NCI-H2081 (cell line): ENCODE results near the gene SNPH.
A peak's percentile ranks its signal among the peaks of the same experiment; 100 is the strongest.
"Not testable (repeated sequence)": the region's sequence is repeated elsewhere in the genome, so short reads cannot be mapped to it uniquely, and the experiment has no call there.

Experiments
- DNase-seq, 2 experiments: peaks; one replicate each; lab custom pipeline; 2025; lab: John Stamatoyannopoulos, UW

SNPH gene, protein sequence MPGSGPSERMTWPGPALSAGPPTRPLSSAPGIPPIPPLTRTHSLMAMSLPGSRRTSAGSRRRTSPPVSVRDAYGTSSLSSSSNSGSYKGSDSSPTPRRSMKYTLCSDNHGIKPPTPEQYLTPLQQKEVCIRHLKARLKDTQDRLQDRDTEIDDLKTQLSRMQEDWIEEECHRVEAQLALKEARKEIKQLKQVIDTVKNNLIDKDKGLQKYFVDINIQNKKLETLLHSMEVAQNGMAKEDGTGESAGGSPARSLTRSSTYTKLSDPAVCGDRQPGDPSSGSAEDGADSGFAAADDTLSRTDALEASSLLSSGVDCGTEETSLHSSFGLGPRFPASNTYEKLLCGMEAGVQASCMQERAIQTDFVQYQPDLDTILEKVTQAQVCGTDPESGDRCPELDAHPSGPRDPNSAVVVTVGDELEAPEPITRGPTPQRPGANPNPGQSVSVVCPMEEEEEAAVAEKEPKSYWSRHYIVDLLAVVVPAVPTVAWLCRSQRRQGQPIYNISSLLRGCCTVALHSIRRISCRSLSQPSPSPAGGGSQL

GRCh38 chr20:1266167-1266973 is at the start of gene SNPH:
Gene SNPH, plus strand, starts transcription at chr20:1266294. Its CDS starts 29,946 bp downstream, at chr20:1296240.
- DNase-seq = peak; percentile 21 to 35

DNA sequence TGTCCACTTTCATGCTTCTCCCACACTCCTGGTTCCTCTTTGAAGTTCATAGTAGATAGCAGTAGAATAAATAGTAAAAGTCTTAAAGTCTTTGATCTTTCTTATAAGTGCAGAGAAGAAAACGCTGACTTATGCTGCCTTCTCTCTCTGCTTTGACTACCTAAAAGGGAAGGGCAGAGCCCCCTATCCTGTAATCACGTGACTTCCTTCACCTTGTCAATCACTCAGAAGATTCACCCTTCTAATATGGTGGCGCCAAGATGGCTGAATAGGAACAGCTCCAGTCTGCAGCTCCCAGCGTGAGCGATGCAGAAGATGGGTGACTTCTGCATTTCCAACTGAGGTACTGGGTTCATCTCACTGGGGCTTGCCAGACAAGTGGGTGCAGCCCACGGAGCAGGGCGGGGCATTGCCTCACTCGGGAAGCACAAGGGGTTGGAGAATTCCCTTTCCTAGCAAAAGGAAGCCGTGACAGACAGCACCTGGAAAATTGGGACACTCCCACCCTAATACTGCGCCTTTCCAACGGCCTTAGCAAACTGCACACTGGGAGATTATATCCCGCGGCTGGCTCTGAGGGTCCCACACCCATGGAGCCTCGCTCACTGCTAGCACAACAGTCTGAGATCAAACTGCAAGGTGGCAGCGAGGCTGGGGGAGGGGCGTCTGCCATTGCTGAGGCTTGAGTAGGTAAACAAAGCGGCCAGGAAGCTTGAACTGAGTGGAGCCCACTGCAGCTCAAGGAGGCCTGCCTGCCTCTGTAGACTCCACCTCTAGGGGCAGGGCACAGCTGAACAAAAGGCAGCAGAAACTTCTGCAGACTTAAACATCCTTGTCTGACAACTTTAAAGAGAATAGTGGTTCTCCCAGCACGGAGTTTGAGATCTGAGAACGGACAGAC is 49.3 kb upstream of the SNPH start:
- not testable (repeated sequence) for DNase-seq

DNA sequence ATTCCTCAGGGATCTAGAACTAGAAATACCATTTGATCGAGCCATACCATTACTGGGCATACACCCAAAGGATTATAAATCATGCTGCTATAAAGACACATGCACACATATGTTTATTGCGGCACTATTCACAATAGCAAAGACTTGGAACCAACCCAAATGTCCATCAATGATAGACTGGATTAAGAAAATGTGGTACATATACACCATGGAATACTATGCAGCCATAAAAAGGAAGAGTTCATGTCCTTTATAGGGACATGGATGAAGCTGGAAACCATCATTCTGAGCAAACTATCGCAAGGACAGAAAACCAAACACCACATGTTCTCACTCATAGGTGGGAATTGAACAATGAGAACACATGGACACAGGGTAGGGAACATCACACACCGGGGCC is 43.3 kb upstream of the SNPH start:
- DNase-seq = not testable (repeated sequence)

GRCh38 chr20:1224205-1224890 is 41.7 kb upstream of the SNPH start:
- no peak for DNase-seq

DNA sequence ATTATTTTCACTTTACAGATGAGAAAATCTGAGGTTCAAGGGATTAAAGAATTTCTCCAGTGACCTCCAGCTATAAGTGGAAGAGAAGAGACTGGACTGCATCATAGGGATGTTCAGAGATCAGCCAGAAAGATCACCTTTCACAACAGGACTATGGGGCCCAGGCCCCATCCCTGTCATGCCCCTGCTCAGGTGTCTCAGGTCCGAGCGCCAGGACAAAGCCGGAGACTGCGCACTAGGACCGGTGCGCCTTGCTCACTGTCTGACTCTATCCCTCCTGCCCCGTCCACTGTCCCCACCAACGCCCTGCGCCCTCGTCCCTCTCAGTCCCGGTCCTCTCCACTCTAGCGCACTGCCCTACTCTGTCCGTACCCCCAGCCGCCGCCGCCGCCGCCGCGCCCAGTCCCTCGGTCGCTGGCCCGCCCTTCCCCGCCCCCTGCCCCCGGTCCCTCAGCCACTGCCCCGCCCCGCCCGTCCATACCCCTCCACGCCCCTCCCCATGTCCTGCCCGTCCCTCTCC is 40.8 kb upstream of the SNPH start:
- peak in 1 of 2 experiments; percentile 36 for DNase-seq

DNA sequence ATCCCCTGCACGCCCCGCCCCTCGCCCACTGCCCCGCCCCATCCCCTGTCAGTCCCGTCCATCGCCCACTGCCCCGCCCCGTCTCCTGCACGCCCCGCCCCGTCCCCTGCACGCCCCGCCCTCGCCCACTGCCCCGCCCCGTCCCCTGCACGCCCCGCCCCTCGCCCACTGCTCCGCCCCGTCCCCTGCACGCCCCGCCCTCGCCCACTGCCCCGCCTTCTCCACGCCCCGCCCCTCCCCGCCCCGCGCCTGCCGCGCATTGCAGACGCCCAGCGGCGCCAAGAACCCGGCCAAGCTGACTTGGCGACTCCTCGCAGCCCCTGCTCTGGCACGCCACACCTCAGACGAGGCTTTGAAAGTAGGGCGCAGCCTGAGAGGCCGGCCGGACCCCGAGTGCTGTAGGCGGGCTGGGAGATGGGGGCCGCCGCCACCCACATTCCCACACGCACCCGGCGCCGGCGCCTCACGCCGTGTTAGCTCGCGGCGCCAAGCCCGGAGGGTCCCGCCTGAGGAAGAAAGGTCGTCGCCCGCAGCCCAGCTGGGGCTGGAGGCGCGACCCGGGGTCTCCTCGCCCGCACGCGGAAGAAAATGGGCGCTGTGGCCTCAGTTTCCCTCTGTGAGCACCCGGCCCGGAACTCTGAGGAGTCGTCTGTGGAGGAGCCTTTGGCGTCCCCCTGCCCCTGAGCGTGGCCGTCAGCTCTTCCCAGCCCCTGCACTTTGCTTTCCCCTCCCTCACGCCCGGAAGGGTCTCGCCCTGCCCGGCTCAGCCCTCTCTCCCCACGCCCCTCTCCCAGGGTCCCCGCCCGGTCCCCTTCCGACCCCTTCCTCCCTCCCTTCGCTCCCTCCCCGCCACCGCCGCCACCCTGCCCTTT is 40.1 kb upstream of the SNPH start, which contains the start of gene RAD21L1:
Gene RAD21L1 (plus strand): TSS at position 262 of the 872 bp plus-strand sequence. CDS start 2,410 bp downstream, outside the sequence.
- DNase-seq = peak in 1 of 2 experiments; percentile 71

DNA sequence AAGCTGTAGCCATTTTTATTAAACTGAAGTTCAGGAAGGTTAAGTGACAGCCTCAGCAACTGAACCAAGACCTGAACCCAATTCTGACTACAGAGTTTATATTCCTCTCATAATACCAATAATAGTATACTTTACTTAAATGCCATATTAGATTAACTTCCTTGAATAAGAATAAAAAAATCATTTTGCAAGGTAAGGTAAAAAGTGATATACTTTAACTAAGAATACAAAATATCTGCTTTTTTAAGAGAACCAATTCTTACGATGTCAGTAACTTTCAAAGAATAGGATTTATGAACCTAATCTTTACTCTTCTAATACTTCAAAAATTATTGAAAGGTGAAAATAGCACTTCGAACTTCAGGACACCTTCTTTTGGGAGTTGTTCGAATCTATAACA is 36.6 kb upstream of the SNPH start:
- no peak for DNase-seq

GRCh38 chr20:1232286-1233111 is 33.6 kb upstream of the SNPH start:
- no peak for DNase-seq

GRCh38 chr20:1240549-1240948 is 25.5 kb upstream of the SNPH start:
- DNase-seq = no peak

GRCh38 chr20:1241456-1241855 is 24.6 kb upstream of the SNPH start:
- DNase-seq = no peak

DNA sequence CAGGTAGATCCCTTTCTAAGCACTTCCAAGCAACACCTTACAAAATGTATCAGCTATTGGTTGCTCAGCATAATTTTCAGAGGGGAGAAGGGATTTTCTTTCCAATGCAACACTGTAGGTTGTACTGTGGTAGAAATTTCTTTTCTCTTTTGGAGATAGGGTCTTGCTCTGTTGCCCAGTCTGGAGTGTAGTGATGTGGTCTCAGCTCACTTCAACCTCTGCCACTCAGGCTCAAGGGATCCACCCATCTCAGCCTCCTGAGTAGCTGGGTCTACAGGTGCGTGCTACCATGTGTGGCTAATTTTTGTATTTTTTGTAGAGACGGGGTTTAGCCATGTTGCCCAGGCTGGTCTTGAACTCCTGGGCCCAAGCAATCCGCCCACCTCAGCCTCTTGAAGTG is 24.0 kb upstream of the SNPH start:
- no peak for DNase-seq

DNA sequence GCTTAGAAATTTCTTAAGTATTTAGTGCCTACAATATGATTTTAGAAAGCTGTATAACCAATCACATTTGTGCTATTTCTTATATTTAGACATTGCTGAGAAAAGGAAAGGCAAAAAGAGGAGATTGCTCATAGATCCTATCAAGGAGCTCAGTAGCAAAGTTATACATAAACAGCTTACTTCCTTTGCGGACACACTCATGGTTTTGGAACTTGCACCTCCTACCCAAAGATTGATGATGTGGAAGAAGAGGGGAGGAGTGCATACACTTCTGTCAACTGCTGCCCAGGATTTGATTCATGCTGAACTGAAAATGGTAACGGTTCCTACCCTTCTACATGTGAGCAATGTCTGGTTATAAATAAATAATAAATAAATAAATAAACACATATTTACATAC is 23.6 kb upstream of the SNPH start:
- no peak for DNase-seq

GRCh38 chr20:1245578-1245977 is 20.5 kb upstream of the SNPH start:
- DNase-seq = no peak

GRCh38 chr20:1247689-1248088 is 18.4 kb upstream of the SNPH start:
- DNase-seq = no peak

DNA sequence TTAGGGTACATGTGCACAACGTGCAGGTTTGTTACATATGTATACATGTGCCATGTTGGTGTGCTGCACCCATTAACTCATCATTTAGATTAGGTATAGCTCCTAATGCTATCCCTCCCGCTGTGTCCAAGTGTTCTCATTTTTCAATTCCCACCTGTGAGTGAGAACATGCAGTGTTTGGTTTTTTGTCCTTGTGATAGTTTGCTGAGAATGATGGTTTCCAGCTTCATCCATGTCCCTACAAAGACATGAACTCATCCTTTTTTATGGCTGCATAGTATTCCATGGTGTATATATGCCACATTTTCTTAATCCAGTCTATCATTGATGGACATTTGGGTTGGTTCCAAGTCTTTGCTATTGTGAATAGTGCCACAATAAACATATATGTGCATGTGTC is 15.8 kb upstream of the SNPH start:
- not testable (repeated sequence) for DNase-seq

DNA sequence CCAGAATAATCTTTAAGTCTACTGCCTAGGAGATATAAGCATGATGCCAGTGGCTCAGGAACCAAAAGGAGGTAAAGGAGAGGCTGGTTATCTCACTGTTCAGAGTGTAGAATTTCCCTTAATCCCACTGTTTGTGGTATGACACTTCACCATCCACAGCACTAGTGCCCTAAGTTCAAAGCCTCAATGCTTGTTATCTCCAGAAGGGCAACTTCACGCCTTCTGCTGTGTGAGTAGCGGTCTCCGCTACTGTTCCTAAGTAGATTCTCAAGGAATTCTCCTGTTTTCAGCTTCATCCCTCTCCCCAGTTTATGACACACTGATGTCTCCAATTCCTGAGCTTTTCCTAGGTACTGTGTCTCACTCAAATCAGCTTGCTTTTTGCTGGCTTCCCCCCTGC is 13.7 kb upstream of the SNPH start:
- DNase-seq = no peak

DNA sequence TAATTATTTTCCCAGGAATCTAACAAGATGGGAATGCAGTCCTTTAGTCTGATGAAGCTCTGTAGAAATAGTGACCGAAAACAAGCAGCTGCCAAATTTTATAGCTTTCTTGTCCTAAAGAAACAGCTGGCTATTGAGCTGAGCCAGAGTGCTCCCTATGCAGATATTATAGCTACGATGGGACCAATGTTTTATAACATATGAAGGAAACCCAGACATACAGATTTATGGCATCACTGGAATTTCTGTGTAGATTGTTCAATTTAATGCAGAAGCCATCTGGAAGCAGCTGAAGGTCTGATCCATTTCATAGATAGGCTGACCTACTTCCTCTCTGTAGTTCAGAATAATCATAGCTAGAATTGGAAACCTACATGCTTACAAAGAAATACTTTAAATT is 11.8 kb upstream of the SNPH start:
- DNase-seq = no peak

DNA sequence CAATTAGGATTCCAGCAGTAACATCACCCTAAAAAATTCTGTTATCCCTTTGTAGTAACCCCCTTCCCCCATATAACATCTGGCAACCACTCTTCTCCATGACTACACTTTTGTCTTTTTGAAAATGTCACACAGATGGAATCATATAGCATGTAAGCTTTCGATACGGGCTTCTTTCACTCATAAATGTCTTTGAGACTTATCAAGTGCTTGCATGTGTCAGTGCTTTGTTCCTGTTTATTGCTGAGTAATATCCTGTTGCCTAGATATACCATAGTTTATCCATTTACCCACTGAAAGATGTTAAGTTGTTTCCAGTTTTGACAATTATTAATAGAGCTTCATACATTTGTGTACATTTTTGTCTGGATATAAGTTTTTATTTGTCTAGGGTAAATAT is 10.4 kb upstream of the SNPH start:
- DNase-seq = no peak

- DNase-seq = no peak
These were observed 2.2 kb upstream of the SNPH start for GRCh38 chr20:1263853-1264252.
